Osteoblast (primary cell): ENCODE measurements around the gene CCDC137. TPM values are rescaled to one million over a fixed set of nuclear protein-coding genes. Genes with fewer than 3 reads are reported as not detected.

Experiments
- DNase-seq: peaks from one replicate; pipeline ENCODE4 v3.0.0; 2011; ENCODE audit warnings: low spot score, mixed read lengths; ENCODE audit not compliant: insufficient read length; ENCODE audit errors: missing footprints
- H2AFZ ChIP-seq: 2 replicates; pipeline ENCODE4 v1.6.0; 2011; ENCODE audit warnings: mild to moderate bottlenecking, low read length
- H3K27ac ChIP-seq: 2 replicates; pipeline ENCODE4 v1.5.1; 2011; ENCODE audit warnings: mild to moderate bottlenecking, low read depth, low read length, moderate library complexity
- H3K27me3 ChIP-seq: 2 replicates; pipeline ENCODE4 v1.6.0; 2012; ENCODE audit warnings: mild to moderate bottlenecking, control low read depth, inconsistent platforms, low read length, moderate library complexity; ENCODE audit not compliant: insufficient read depth
- H3K36me3 ChIP-seq: 2 replicates; pipeline ENCODE4 v1.5.1; 2011; ENCODE audit warnings: mild to moderate bottlenecking, low read length, control low read depth, moderate library complexity; ENCODE audit not compliant: insufficient read depth
- H3K4me1 ChIP-seq: 2 replicates; pipeline ENCODE4 v1.5.1; 2011; ENCODE audit warnings: mild to moderate bottlenecking, low read length, control low read depth, moderate library complexity; ENCODE audit not compliant: insufficient read depth
- H3K4me2 ChIP-seq: 2 replicates; pipeline ENCODE4 v1.6.0; 2011; ENCODE audit warnings: mild to moderate bottlenecking, low read length; ENCODE audit not compliant: insufficient read depth
- H3K4me3 ChIP-seq: fragments of 200-600 bp; sonication (generic); 3 replicates; pipeline ENCODE4 v1.5.1; 2012; ENCODE audit warnings: mild to moderate bottlenecking, low read length, inconsistent platforms; ENCODE audit not compliant: insufficient read depth
- H3K79me2 ChIP-seq: 2 replicates; pipeline ENCODE4 v1.6.0; 2012; ENCODE audit warnings: mild to moderate bottlenecking, low read length, control low read depth, inconsistent platforms; ENCODE audit not compliant: insufficient read depth
- H3K9me3 ChIP-seq: 2 replicates; pipeline ENCODE4 v1.5.1; 2011; ENCODE audit warnings: low read depth, low read length, control low read depth
- H4K20me1 ChIP-seq: 2 replicates; pipeline ENCODE4 v1.6.0; 2012; ENCODE audit warnings: mild to moderate bottlenecking, low read length, control low read depth; ENCODE audit not compliant: insufficient read depth
- CTCF ChIP-seq: IDR thresholded peaks from 2 replicates; pipeline ENCODE4 v1.5.1; 2011; ENCODE audit warnings: mild to moderate bottlenecking, low read depth, low read length, moderate library complexity; ENCODE audit errors: extremely low read depth
- total RNA-seq: library from RNA; depleted of rRNA; stranded (reverse); fragments of >200 nt; gene quantifications from 2 replicates; pipeline ENCODE4 v1.2.3, GENCODE V29; 2012

Gene CCDC137
- total RNA-seq, 1 donor, result 4.7 TPM

GRCh38 chr17:81648013-81648706, 18.4 kb upstream of the CCDC137 start:
- TF ChIP-seq CTCF, result no peak
- Histone ChIP-seq H3K27me3 (peaks cover 24% of the 10 kb centered on the region), H2AFZ (no peak overlapping the region), H3K4me2 (peak overlapping the region; percentile 6), H4K20me1 (no peaks in the 10 kb centered on the region), H3K27ac (no peak overlapping the region), H3K4me3 (no peak overlapping the region), H3K36me3 (no peaks in the 10 kb centered on the region), H3K4me1 (no peaks in the 10 kb centered on the region), H3K9me3 (peaks cover 4% of the 10 kb centered on the region), H3K79me2 (no peaks in the 10 kb centered on the region)
- DNase-seq, result peak; percentile 84

GRCh38 chr17:81648707-81649085, 17.8 kb upstream of the CCDC137 start:
- peak; percentile 73 for DNase-seq
- Histone ChIP-seq H3K27me3 (peaks cover 24% of the 10 kb centered on the region), H3K36me3 (no peaks in the 10 kb centered on the region), H2AFZ (no peak overlapping the region), H3K4me3 (no peak overlapping the region), H3K4me1 (no peaks in the 10 kb centered on the region), H3K9me3 (peaks cover 4% of the 10 kb centered on the region), H3K79me2 (no peaks in the 10 kb centered on the region), H3K27ac (no peak overlapping the region), H3K4me2 (peak overlapping the region; percentile 6), H4K20me1 (no peaks in the 10 kb centered on the region)
- no peak for TF ChIP-seq CTCF

GRCh38 chr17:81650951-81651350, 15.6 kb upstream of the CCDC137 start:
- Histone ChIP-seq H3K27ac (no peak overlapping the region), H3K79me2 (no peaks in the 10 kb centered on the region), H3K4me3 (no peak overlapping the region), H3K9me3 (peaks cover 4% of the 10 kb centered on the region), H4K20me1 (no peaks in the 10 kb centered on the region), H3K27me3 (peaks cover 24% of the 10 kb centered on the region), H3K4me2 (no peak overlapping the region), H3K36me3 (no peaks in the 10 kb centered on the region), H2AFZ (no peak overlapping the region), H3K4me1 (no peaks in the 10 kb centered on the region)
- DNase-seq, result peak; percentile 82
- no peak for TF ChIP-seq CTCF

- Histone ChIP-seq H3K27ac (no peak overlapping the region), H4K20me1 (no peaks in the 10 kb centered on the region), H3K9me3 (peaks cover 4% of the 10 kb centered on the region), H3K4me1 (no peaks in the 10 kb centered on the region), H3K27me3 (peaks cover 24% of the 10 kb centered on the region), H3K4me2 (no peak overlapping the region), H3K79me2 (no peaks in the 10 kb centered on the region), H2AFZ (no peak overlapping the region), H3K4me3 (no peak overlapping the region), H3K36me3 (no peaks in the 10 kb centered on the region)
- peak; percentile 99 for DNase-seq
- TF ChIP-seq CTCF, result no peak
Measured at GRCh38 chr17:81651692-81652091, 14.8 kb upstream of the CCDC137 start.
